HepG2 (cell line): ENCODE results near the gene AVPR2. TPM values are rescaled to one million over a fixed set of nuclear protein-coding genes. Genes with fewer than 3 reads are reported as not detected.

Experiments
- CSRNP1 ChIP-seq: sonication (generic); formaldehyde crosslinking; IDR thresholded peaks from 2 replicates; pipeline ENCODE4 v1.8.1; 2023; ENCODE audit warnings: mild to moderate bottlenecking, missing genetic modification reagents
- MED1 ChIP-seq: sonication (generic); formaldehyde crosslinking; IDR thresholded peaks from 2 replicates; pipeline ENCODE4 v1.4.0; 2020; ENCODE audit warnings: missing genetic modification reagents
- NFIC ChIP-seq: IDR thresholded peaks from 2 replicates; pipeline ENCODE4 v1.6.1; 2012; ENCODE audit warnings: mild to moderate bottlenecking, low read length, inconsistent platforms
- PCBP2 ChIP-seq: fragments of 200-400 bp; formaldehyde crosslinking; optimal IDR thresholded peaks from 2 replicates; pipeline ENCODE3; 2018; ENCODE audit warnings: low read length, low read depth; ENCODE audit not compliant: poor library complexity, severe bottlenecking
- PHF20 ChIP-seq: sonication (generic); formaldehyde crosslinking; IDR thresholded peaks from 2 replicates; pipeline ENCODE4 v1.5.0; 2020; ENCODE audit warnings: mild to moderate bottlenecking, missing genetic modification reagents
- RARG ChIP-seq: sonication (generic); formaldehyde crosslinking; IDR thresholded peaks from 2 replicates; pipeline ENCODE4 v1.4.0; 2020; ENCODE audit warnings: low read depth, mild to moderate bottlenecking, missing genetic modification reagents
- SPEN ChIP-seq: sonication (generic); formaldehyde crosslinking; IDR thresholded peaks from 2 replicates; pipeline ENCODE4 v1.5.1; 2020; ENCODE audit warnings: low read depth, mild to moderate bottlenecking, missing genetic modification reagents
- ZNF639 ChIP-seq: conservative IDR thresholded peaks from 2 replicates; pipeline ENCODE4 v1.6.1; 2018; ENCODE audit warnings: missing genetic modification reagents
- ZNF713 ChIP-seq: sonication (generic); formaldehyde crosslinking; IDR thresholded peaks from 2 replicates; pipeline ENCODE4 v1.4.0; 2020; ENCODE audit warnings: mild to moderate bottlenecking, missing genetic modification reagents
- ZSCAN25 ChIP-seq: sonication (generic); formaldehyde crosslinking; IDR thresholded peaks from 2 replicates; pipeline ENCODE4 v1.8.0; 2022; ENCODE audit warnings: mild to moderate bottlenecking, missing genetic modification reagents
- polyA plus RNA-seq, 8 experiments: library from polyadenylated mRNA; depleted of rRNA in 3 of 8; stranded (reverse) in 7 of 8; unstranded in 1 of 8; fragments of >200 nt; fragmentation: Illumina TruSeq in 4 of 8; extraction: Trizol in 4 of 8; gene quantifications; 2 replicates each; pipeline versions ENCODE4 v1.2.1 to v1.2.3, GENCODE V29; 2011 to 2016; ENCODE audit warnings: low read depth in 4 of 8, missing spikeins in 1 of 8, mixed read lengths in 1 of 8; ENCODE audit not compliant: insufficient read depth in 1 of 8
- total RNA-seq, 5 experiments: library from RNA; depleted of rRNA; stranded (reverse); fragments of >200 nt; fragmentation: Illumina TruSeq; extraction: Trizol; gene quantifications; 2 replicates each; pipeline ENCODE4 v1.2.3, GENCODE V29; 2016; ENCODE audit warnings: low read depth in 1 of 5
- TF ChIP-seq, protein P1 (sequence below), 2 experiments: sonication (generic) in 1 of 2; formaldehyde crosslinking in 1 of 2; IDR thresholded peaks; 2 replicates each; pipeline versions ENCODE4 v1.6.1 to v1.9.0; 2014 to 2022; ENCODE audit warnings: antibody characterized with exemption in 1 of 2, borderline replicate concordance in 1 of 2, inconsistent platforms in 1 of 2, low read depth in 1 of 2, missing genetic modification reagents in 1 of 2
- TF ChIP-seq, protein P2 (sequence below): sonication (generic); formaldehyde crosslinking; IDR thresholded peaks from 2 replicates; pipeline ENCODE4 v1.4.0; 2020; ENCODE audit warnings: missing genetic modification reagents

The AVPR2 gene
- total and polyA plus RNA-seq, 2 of the 13 experiments (the other 11 are each of a cell fraction or from before 2014, with no cell fraction given) = not detected

GRCh38 chrX:153875391-153876111, 28.9 kb upstream of the AVPR2 start (continued):
- TF ChIP-seq, protein P1, sequence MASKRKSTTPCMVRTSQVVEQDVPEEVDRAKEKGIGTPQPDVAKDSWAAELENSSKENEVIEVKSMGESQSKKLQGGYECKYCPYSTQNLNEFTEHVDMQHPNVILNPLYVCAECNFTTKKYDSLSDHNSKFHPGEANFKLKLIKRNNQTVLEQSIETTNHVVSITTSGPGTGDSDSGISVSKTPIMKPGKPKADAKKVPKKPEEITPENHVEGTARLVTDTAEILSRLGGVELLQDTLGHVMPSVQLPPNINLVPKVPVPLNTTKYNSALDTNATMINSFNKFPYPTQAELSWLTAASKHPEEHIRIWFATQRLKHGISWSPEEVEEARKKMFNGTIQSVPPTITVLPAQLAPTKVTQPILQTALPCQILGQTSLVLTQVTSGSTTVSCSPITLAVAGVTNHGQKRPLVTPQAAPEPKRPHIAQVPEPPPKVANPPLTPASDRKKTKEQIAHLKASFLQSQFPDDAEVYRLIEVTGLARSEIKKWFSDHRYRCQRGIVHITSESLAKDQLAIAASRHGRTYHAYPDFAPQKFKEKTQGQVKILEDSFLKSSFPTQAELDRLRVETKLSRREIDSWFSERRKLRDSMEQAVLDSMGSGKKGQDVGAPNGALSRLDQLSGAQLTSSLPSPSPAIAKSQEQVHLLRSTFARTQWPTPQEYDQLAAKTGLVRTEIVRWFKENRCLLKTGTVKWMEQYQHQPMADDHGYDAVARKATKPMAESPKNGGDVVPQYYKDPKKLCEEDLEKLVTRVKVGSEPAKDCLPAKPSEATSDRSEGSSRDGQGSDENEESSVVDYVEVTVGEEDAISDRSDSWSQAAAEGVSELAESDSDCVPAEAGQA (IDR thresholded peaks at IDR 0.05; ENCODE audit: low read depth) = no peak
- TF ChIP-seq, protein P1 (CRISPR knock-in tag; IDR thresholded peaks at IDR 0.05; ENCODE audit: borderline replicate concordance) = peak; percentile 100
- TF ChIP-seq MED1 (CRISPR knock-in tag) (peak; percentile 94), ZNF639 (CRISPR knock-in tag) (peak; percentile 98), NFIC (no peak), PCBP2 (no peak), SPEN (CRISPR knock-in tag) (peak; percentile 98), CSRNP1 (CRISPR knock-in tag) (peak; percentile 99), PHF20 (CRISPR knock-in tag) (peak; percentile 86), ZSCAN25 (CRISPR knock-in tag) (peak; percentile 95), ZNF713 (peak; percentile 97; the same call in 1 of the 2 replicates), RARG (CRISPR knock-in tag) (peak; percentile 99)
- TF ChIP-seq, protein P2, sequence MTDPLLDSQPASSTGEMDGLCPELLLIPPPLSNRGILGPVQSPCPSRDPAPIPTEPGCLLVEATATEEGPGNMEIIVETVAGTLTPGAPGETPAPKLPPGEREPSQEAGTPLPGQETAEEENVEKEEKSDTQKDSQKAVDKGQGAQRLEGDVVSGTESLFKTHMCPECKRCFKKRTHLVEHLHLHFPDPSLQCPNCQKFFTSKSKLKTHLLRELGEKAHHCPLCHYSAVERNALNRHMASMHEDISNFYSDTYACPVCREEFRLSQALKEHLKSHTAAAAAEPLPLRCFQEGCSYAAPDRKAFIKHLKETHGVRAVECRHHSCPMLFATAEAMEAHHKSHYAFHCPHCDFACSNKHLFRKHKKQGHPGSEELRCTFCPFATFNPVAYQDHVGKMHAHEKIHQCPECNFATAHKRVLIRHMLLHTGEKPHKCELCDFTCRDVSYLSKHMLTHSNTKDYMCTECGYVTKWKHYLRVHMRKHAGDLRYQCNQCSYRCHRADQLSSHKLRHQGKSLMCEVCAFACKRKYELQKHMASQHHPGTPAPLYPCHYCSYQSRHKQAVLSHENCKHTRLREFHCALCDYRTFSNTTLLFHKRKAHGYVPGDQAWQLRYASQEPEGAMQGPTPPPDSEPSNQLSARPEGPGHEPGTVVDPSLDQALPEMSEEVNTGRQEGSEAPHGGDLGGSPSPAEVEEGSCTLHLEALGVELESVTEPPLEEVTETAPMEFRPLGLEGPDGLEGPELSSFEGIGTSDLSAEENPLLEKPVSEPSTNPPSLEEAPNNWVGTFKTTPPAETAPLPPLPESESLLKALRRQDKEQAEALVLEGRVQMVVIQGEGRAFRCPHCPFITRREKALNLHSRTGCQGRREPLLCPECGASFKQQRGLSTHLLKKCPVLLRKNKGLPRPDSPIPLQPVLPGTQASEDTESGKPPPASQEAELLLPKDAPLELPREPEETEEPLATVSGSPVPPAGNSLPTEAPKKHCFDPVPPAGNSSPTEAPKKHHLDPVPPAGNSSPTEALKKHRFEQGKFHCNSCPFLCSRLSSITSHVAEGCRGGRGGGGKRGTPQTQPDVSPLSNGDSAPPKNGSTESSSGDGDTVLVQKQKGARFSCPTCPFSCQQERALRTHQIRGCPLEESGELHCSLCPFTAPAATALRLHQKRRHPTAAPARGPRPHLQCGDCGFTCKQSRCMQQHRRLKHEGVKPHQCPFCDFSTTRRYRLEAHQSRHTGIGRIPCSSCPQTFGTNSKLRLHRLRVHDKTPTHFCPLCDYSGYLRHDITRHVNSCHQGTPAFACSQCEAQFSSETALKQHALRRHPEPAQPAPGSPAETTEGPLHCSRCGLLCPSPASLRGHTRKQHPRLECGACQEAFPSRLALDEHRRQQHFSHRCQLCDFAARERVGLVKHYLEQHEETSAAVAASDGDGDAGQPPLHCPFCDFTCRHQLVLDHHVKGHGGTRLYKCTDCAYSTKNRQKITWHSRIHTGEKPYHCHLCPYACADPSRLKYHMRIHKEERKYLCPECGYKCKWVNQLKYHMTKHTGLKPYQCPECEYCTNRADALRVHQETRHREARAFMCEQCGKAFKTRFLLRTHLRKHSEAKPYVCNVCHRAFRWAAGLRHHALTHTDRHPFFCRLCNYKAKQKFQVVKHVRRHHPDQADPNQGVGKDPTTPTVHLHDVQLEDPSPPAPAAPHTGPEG = peak; percentile 98
